HuH-7 (cell line): ENCODE data around the gene PARP15.

Experiments used
- DNase-seq: peaks from one replicate; pipeline ENCODE4 v3.0.0; 2011; ENCODE audit warnings: low spot score

Gene PARP15

GRCh38 chr3:122572940-122573412 lies 4.5 kb upstream of the PARP15 start:
- DNase-seq, result peak; percentile 56

GRCh38 chr3:122576174-122576940 lies 1.1 kb upstream of the PARP15 start:
- DNase-seq, result no peak

GRCh38 chr3:122578069-122578740 lies 755 bp downstream of the PARP15 start:
- DNase-seq, result no peak

- DNase-seq, result no peak
Observed at GRCh38 chr3:122580470-122580869, 3.0 kb downstream of the PARP15 start.

- DNase-seq, result no peak
Observed at GRCh38 chr3:122581622-122582021, 4.2 kb downstream of the PARP15 start.

GRCh38 chr3:122582390-122582789 lies 4.9 kb downstream of the PARP15 start:
- DNase-seq, result no peak

GRCh38 chr3:122586098-122586497 lies 8.6 kb downstream of the PARP15 start:
- DNase-seq, result no peak

- DNase-seq, result no peak
Observed at GRCh38 chr3:122586773-122587485, 9.5 kb downstream of the PARP15 start.

GRCh38 chr3:122587572-122587971 lies 10.1 kb downstream of the PARP15 start:
- DNase-seq, result no peak

- DNase-seq, result no peak
Observed at GRCh38 chr3:122589297-122589696, 11.8 kb downstream of the PARP15 start.

GRCh38 chr3:122590610-122591009 lies 13.2 kb downstream of the PARP15 start:
- DNase-seq, result no peak

GRCh38 chr3:122594025-122594424 lies 16.6 kb downstream of the PARP15 start:
- DNase-seq, result no peak

GRCh38 chr3:122598151-122598550 lies 20.7 kb downstream of the PARP15 start:
- no peak for DNase-seq

GRCh38 chr3:122598556-122598955 lies 21.1 kb downstream of the PARP15 start:
- DNase-seq, result no peak

- DNase-seq, result no peak
Observed at GRCh38 chr3:122602011-122602710, 24.7 kb downstream of the PARP15 start.

- DNase-seq, result no peak
Observed at GRCh38 chr3:122603056-122603455, 25.6 kb downstream of the PARP15 start.

GRCh38 chr3:122606330-122606729 lies 28.9 kb downstream of the PARP15 start:
- DNase-seq, result no peak

- DNase-seq, result no peak
Observed at GRCh38 chr3:122608916-122609315, 31.5 kb downstream of the PARP15 start.

- no peak for DNase-seq
Observed at GRCh38 chr3:122609798-122610559, 32.5 kb downstream of the PARP15 start.

GRCh38 chr3:122612696-122613095 lies 35.2 kb downstream of the PARP15 start:
- DNase-seq, result no peak

- DNase-seq, result no peak
Observed at GRCh38 chr3:122615303-122615702, 37.9 kb downstream of the PARP15 start.
